Posterior vena cava (tissue), 2 donors: ENCODE data around the gene TCF4. TPM values are rescaled to one million over a fixed set of nuclear protein-coding genes. Genes with fewer than 3 reads are reported as not detected.

Experiments
- DNase-seq: peaks from one replicate; pipeline ENCODE4 v3.0.0-alpha.2; 2020; ENCODE audit warnings: low spot score
- intact Hi-C, 2 donors: fragments of 100-400 bp; cut with DNase I; formaldehyde crosslinking; loops; one replicate each; pipeline versions ENCODE4 v1.14.1 to v1.14.2; 2022 to 2023
- total RNA-seq, 2 donors: library from RNA; stranded (reverse); fragmentation: NEBNext Ultra II Directional; extraction: Animal tissue kit (Norgen Biotek cat#: 25700); gene quantifications; one replicate each; pipeline ENCODE4 v1.2.1, GENCODE V29; 2021
- donor health status: DM: yes; HTN: yes; CAD: no.
- donor health status: DM: yes; HTN: yes; CAD: no.

TCF4 gene
- total RNA-seq, 2 donors from 2014 or later: 85.5 to 98.7 TPM

DNA sequence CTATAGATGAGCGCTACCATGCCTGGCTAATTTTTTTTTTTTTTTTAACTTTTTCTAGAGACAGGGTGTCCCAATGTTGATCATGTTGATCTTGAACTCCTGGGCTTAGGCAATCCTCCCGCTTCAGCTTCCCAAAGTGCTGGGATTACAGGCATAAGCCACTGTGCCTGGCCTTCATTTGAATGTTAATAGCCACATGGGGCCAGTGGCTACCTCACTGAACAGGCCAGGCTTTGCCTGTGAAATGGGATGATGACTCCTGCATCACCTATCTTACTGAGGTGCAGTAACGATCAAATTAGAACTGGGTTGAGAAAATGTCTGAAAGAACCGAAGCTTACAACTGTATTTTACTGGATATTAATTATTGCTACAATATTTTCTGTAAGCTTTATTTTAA is 278.7 kb downstream of the TCF4 start:
- intact Hi-C loops: no loop called here
- DNase-seq: no peak

- DNase-seq: no peak
- intact Hi-C loops: no loop called here
Measured at GRCh38 chr18:55307505-55307904, 280.5 kb downstream of the TCF4 start.

- no peak for DNase-seq
- intact Hi-C loops: no loop called here
Measured at GRCh38 chr18:55306359-55307024, 281.5 kb downstream of the TCF4 start.

- intact Hi-C loops: no loop called here
- DNase-seq: no peak
Measured at GRCh38 chr18:55302167-55302833, 285.7 kb downstream of the TCF4 start.

GRCh38 chr18:55301824-55302166 is 286.2 kb downstream of the TCF4 start:
- intact Hi-C loops: no loop called here
- DNase-seq: no peak

GRCh38 chr18:55300936-55301531 is 287.0 kb downstream of the TCF4 start:
- intact Hi-C loops: no loop called here
- no peak for DNase-seq

GRCh38 chr18:55300421-55300935 is 287.5 kb downstream of the TCF4 start:
- intact Hi-C loops: no loop called here
- DNase-seq: no peak

DNA sequence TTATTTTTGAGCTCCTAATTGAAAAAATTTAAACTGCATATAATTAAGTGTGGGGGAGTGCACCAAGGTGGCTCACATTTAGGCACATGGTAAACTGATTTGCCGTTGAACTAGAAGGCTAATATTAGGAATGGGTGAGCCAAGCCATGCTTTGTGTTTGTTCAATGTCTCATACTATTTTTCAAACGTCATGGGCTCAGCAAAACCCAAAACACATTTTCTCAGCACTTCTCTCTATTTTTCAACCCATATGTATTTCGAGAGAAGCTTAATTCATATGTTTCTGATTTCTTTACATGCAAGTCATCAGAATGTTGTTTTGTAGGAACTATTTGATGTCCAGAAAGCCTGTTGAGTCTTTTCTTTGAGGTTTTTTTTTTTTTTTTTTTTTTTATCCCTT is 291.2 kb downstream of the TCF4 start:
- intact Hi-C loops: no loop called here
- DNase-seq: no peak

DNA sequence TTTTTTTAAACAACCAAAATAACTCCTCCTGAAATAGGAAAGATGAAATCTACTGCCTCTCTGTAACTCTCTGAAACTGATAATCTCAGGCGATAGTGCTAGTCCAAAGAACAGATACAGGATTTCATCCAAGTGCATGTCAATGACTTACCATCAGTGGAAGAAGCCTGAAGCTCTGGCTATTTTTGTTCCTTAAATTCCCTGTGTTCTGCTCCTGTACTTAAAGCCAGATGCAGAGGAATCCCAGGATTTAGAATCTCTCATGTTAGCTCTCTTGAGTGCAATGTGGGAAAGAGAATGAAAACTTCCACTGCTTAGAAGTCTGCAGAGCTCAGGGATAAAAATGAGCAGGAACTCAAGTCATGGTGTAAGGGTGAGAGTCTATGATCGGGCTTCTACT is 291.9 kb downstream of the TCF4 start:
- intact Hi-C loops: no loop called here
- DNase-seq: no peak

DNA sequence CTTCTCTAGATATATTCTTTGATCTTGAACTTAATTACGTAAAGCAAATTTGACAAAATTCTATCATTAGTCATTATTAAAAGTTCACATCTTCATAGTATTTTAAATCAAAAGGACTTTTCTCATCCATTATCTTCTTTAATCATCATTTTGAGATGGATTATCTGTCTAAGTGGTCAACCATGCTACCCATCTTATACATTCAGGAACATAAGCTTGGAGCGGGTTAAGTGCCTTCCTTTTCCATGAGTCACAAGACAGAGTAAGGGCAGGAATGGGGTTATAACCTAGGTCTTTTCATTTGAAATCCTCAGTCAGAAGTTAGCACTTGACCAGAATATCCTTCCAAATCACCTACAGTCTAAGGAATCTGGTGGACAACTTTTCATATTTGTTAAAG is 297.1 kb downstream of the TCF4 start:
- intact Hi-C loops: no loop called here
- DNase-seq: no peak

DNA sequence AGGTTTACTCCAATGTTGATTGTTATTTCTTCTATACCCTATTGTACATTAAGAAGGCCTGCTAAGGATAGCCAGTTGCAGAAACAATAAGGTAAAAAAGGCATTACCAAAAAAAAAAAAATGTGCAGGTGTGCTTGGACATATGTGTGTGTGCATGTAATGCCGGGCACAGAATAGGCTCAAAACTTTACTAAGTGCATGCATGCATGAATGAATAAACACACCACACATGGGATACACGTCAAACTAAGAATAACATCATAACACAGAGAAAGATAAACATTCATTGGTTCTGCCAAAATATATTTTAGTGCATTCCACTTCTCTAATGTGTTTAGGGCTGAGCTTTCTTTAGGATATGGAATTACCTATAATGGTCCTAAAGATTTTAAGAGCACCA is 298.2 kb downstream of the TCF4 start:
- intact Hi-C loops: no loop called here
- no peak for DNase-seq

GRCh38 chr18:55289048-55289447 is 298.9 kb downstream of the TCF4 start:
- intact Hi-C loops: no loop called here
- no peak for DNase-seq

DNA sequence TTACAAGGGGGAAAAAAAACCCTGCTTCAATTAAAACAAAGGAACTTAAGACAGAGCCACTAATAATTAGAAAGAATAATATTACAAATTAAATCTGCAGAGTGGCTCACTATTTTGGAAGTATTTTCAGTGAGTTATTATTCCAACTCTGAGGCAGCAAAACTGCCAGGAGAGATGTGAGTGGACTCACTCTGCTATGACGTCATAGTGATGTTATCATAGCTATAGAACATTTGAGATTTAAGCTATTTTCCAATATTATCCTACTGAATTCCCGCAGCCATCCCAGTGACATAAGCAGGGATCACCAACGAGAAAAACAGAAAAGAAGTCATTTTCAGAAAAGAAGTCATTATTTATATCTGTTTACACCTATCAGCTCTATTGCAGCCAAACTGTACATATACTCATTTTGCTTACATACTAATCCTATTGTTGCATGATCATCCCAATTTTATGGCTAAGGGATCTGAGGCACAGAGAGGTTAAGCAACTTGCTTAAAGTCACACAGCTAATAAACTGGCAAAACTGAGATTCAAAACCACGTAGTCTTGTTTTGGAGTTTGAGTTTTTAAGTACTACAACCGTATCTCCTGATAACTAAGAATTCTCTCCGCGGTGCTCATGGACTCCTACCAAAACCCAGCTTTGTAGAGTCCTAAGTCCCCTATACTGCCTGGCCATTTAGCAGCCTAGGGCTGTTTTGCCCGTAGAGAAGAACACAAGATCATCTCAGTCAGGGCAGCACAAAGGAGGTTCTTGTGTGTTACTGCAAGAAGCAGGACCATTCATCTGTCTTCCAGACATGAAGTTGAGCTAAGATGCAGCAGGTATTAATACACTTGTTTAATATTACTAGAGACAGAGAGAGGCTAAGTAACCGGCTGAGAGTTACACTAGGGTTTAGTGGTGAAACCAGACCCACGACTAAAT is 299.8 kb downstream of the TCF4 start:
- no peak for DNase-seq
- intact Hi-C loops: no loop called here

- intact Hi-C loops: no loop called here
- no peak for DNase-seq
Measured at GRCh38 chr18:55287149-55287806, 300.7 kb downstream of the TCF4 start.

- intact Hi-C loops: no loop called here
Measured at GRCh38 chr18:55286257-55286825, 301.7 kb downstream of the TCF4 start.

GRCh38 chr18:55284614-55285013 is 303.4 kb downstream of the TCF4 start:
- intact Hi-C loops: no loop called here
- DNase-seq: no peak

More at GRCh38 chr18:55286257-55286825, 301.7 kb downstream of the TCF4 start:
- DNase-seq: no peak

GRCh38 chr18:55283309-55283708 is 304.7 kb downstream of the TCF4 start:
- intact Hi-C loops: no loop called here
- no peak for DNase-seq

- no peak for DNase-seq
- intact Hi-C loops: no loop called here
Measured at GRCh38 chr18:55280503-55280902, 307.5 kb downstream of the TCF4 start.
